ENCODE results near the gene XRCC3. TPM values are rescaled to one million over a fixed set of nuclear protein-coding genes. Genes with fewer than 3 reads are reported as not detected.

The XRCC3 gene
- 1 to 10 TPM; 2.7 to 8.2 (median 4.0) TPM for total RNA-seq

GRCh38 chr14:103715052-103716000 lies at the start of gene XRCC3, which contains the start of gene ZFYVE21:
Gene XRCC3, minus strand, starts transcription at chr14:103715451. Its CDS starts 4,364 bp downstream, at chr14:103711087.
Gene ZFYVE21, plus strand, starts transcription at chr14:103715810. Its CDS starts 32 bp downstream, at chr14:103715842.
- no peak for TF ChIP-seq CTCF (IDR thresholded peaks at IDR 0.05)
- DNase-seq (ENCODE audit: low spot score) (peak; percentile 97), ATAC-seq (ENCODE audit: low FRiP score) (peak; percentile 91)

- ATAC-seq (ENCODE audit: low FRiP score) (no peak), DNase-seq (ENCODE audit: low spot score) (no peak)
- no peak for TF ChIP-seq CTCF (IDR thresholded peaks at IDR 0.05)
Observed at GRCh38 chr14:103763730-103764488, 48.7 kb upstream of the XRCC3 start.

- TF ChIP-seq CTCF (IDR thresholded peaks at IDR 0.05) = no peak
- ATAC-seq (ENCODE audit: low FRiP score) = no peak
- no peak for DNase-seq (ENCODE audit: low spot score)
Observed at GRCh38 chr14:103762541-103762940, 47.3 kb upstream of the XRCC3 start.

- TF ChIP-seq CTCF (IDR thresholded peaks at IDR 0.05) = no peak
- no peak for DNase-seq (ENCODE audit: low spot score)
- ATAC-seq (ENCODE audit: low FRiP score) = no peak
Observed at GRCh38 chr14:103762036-103762435, 46.8 kb upstream of the XRCC3 start.

- ATAC-seq (ENCODE audit: low FRiP score) = no peak
- no peak for DNase-seq (ENCODE audit: low spot score)
- TF ChIP-seq CTCF (IDR thresholded peaks at IDR 0.05) = no peak
Observed at GRCh38 chr14:103758059-103758776, 43.0 kb upstream of the XRCC3 start.

- DNase-seq (ENCODE audit: low spot score) (no peak), ATAC-seq (ENCODE audit: low FRiP score) (no peak)
- TF ChIP-seq CTCF (IDR thresholded peaks at IDR 0.05) = no peak
Observed at GRCh38 chr14:103755060-103755459, 39.8 kb upstream of the XRCC3 start.

Data from omental fat pad (tissue), 4 donors.